ENCODE measurements around the gene TRAPPC6A.

Gene TRAPPC6A

DNA sequence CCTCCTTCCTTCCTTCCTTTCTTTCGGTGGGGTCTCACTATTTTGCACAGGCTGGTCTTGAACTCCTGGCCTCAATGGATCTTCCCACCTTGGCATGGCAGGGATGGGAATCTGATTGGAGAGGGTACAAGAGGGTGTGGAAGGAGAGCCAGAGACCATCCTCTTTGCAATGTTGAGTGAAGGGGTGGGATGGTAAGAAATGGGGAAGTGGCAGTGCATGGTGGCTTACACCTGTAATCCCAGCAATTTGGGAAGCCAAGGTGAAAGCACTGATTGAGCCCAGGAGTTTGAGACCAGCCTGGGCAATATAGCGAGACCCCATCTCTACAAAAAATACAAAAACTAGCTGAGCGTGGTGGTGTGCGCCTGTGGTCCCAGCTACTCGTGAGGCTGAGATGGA lies 6.1 kb upstream of the TRAPPC6A start:
- DNase-seq: no peak

DNA sequence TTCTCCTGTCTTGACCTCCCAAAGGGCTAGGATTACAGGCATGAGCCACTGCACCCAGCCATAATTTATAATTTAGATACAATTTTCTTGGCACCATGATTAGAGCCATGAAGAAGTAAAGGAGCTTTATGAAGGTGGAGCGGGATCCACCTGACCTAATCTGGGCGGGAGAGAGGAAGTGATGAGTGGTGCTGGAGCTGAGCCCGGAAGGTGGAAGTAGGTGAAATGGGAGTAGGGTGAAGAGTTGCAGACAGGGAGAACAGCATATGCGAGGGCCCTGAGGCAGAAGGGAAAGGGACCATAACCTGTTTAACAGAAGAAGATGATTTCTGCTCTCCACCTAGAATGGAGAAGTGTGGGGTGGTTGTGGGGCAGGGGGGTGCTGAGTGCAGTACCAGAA lies 4.7 kb upstream of the TRAPPC6A start:
- DNase-seq: no peak

DNA sequence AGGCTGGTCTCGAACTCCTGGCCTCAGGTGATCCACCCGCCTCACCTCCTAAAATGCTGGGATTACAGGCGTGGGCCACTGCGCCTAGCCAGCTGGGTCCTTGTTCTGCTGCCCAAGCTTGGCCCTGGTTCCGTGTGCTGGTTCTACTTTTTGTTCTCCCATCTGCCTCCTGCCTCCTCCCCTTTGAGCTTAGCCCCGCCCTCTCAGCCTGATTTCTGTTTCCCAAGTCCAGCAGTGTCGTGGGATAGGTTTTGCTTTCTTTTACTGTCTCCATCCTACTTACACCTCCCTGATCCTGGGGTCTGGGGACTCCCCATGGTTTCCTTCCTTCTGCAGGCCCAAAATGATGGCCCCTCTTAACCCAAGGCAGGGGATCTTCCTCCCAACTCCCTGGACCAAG lies 2.9 kb upstream of the TRAPPC6A start:
- DNase-seq: no peak

DNA sequence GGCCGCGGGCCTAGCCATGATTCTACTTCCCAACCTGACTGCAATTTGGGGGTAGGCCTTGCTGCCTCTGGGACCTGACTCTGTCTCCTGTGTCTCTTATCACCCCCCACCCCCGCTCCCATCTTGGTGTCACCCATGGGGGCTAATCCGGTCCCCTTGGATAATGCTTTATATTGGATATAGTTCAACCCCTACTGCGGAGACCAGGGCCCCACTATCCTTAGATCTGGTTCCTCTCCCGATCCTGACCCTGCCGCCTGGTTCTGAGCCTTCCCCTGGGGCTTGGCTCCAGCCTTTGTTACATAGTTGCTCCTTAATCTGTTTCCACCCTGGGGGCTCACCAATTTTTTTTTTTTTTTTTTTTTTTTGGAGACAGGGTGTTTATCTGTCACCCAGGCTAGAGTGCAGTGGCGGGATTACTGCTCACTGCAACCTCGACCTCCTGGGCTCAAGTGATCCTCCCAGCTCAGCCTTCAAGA lies 1.9 kb upstream of the TRAPPC6A start:
- no peak for DNase-seq

DNA sequence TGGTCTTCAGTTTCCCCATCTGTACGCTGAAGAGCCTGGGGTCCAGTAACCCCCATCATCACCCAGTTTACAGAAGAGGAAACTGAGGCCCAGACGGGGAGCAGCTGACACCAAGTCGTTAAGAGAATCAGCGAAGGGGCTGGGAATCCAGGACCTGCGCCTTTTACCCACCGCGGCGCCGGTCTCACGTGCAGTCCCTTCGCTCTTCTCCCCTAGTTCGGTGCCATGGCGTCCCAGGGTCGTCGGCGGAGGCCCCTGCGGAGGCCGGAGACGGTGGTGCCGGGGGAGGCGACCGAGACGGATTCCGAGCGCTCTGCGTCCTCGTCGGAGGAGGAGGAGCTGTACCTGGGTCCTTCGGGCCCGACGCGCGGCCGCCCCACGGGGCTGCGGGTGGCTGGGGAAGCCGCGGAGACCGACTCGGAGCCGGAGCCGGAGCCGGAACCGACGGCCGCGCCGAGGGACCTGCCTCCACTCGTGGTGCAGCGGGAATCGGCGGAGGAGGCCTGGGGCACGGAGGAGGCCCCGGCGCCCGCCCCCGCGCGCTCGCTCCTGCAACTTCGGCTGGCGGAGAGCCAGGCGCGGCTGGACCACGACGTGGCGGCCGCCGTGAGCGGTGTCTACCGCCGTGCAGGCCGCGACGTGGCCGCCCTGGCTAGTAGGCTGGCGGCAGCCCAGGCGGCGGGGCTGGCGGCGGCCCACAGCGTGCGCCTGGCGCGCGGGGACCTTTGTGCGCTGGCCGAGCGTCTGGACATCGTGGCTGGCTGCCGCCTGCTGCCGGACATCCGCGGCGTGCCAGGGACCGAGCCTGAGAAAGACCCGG lies 1.2 kb upstream of the TRAPPC6A start:
- no peak for DNase-seq

DNA sequence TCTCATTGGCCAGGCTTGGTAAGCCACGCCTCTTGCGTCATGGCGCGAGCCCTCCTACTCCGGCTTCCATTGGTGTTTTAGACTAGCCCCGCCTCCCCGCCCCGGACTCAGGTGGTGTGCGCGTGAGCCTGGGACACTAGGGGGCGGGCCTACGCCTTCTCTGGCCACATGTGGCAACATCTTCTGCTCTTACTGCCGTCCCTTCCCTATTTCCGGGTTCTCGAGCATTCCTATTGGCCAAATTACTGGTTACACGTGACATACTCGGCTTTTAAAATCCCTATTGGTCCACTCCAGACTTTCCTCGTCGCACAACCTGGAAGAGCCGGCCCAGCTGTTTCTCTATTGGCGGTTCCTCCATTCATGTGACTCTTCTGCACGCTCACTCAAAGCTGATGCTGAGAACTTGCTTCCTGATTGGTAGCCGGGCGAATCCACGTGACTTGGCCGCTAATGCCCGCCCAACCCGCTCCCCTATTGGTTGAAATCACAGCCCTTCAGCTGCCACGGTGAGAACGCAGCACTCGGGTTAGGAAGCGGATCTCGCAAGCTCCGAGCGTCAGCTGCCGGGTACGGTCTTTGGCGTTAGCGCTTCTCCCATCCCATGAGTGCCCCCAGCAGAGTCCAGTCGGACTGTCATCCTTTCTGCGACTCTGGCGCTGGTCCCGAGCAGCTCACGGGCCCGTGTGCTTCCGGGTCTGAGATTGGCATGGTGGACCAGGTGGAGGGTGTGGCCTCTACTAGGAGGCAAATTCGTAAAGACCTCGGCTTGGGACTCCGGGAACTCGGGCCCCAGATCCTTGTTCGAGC lies 430 bp upstream of the TRAPPC6A start, which contains the start of gene BLOC1S3:
Gene BLOC1S3, plus strand, starts transcription at position 523 of the 810 bp plus-strand sequence. CDS start 513 bp downstream, outside the sequence.
- peak; percentile 99 for DNase-seq

DNA sequence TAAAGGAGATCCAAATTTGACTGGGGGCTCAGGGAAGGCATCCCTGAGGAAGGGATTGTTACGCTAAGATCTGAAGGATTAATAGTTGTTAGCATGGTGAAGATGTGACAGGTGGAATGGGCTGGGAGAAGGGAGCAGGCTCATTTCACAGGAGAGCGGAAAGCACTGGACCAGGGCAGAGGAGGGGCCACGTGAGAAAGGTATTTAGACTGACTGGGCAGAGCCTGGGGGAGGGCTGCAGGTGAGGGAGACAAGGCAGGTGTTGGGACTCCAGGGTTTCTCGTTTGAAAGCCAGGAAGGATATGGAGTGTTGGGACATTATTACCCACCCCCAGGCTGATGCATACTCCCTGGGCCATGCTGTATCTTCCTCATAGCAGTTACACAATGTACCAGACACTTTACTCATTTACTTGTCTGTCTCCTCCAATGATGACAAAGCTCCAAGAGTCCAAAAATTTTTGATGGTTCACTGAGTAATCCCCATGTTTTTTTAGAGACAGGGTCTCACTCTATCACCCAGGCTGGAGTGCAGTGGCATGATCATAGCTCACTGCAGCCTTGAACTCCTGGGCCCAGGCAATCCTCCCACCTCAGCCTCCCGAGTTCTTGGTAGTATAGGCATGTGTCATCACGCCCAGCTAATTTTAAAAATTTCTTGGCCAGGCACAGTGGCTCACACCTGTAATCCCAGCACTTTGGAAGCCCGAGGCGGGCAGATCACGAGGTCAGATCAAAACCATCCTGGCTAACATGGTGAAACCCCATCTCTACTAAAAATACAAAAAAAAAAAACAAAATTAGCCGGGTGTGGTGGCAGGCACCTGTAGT lies 2.3 kb downstream of the TRAPPC6A start:
- no peak for DNase-seq

DNA sequence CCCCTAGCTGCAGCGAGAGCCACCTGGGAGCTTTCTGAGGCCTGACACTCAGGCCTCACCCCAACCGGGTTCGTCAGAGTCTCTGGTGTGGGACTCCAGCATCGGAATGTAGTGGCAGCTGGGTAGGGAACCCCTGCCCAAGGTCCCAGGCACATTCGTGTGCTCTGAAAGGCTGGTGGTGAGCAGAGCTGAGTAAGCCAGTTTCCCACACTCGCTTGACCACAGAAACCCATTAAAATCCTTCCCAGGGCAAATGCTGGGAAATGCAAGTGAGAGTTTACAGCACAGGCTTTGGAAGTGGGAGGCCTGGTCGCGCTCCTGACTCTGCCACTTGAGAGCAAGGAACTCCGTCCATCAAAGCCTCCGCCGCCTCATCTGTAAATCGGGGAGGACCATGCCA lies 4.2 kb downstream of the TRAPPC6A start:
- DNase-seq: no peak

DNA sequence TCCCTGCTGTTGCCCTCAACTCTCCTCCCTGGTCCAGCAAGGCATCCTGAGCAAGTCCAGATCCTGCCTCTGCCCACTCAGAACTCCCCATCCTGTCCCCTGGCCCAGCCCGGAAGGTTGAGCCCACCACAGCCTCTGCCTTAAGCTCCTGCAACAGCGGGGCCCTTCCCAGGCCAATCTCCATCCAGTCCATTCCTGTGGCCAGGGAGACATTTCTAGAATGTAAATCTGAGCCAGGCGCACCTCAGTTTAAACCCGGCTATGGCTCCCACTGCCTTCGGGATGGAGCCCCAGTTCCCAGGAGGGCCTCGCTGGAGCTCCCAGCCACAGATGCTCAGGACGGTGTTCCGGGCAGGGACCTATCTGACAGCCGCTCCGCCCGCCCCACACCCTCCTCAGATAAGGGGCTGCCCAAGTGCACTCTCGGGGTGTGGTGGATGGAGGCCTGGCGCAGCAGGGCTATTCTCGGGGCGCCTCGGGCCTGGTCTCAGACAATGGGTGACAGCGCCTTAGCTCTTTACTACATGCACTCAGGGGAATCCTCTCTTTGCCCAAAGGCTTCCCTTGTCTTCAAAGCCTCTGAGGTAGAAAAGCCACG lies 5.3 kb downstream of the TRAPPC6A start:
- DNase-seq: no peak

DNA sequence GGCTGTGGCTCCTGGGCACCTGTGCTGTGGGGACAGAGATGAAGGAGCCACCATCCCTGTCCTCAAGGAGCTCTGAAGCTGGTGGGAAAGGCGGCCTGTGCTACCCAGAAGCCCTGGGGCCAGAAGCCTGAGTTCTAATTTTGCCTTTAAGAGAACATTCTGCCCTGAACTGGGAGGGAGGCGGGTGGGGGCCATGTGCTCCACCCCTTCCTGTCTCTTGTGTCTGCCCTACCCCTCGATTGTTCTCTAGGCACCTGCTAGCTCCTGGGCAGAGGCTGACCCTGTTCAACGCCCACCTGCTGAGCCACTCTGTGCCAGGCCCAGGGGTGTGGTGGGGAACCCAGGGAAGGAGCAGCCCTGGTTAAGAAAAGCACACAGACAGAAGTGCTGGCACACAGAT lies 5.9 kb downstream of the TRAPPC6A start:
- no peak for DNase-seq

DNA sequence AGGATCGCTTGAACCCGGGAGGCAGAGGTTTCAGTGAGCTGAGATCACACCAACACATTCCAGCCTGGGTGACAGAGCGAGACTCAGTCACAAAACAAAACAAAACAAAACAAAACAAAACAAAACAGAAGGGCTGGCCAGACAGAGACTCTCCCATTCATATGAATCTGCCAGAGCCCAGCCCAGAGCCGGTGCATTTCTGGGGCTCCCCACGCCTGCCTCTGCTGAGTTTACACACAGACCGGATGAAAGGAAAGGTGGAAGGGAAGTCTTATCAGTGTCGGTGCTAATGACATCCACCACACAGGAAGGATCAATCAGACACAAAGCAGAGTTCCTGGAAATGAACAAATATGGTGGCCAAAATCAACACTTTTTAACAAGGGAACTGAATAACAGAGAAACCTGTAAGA lies 6.8 kb downstream of the TRAPPC6A start:
- DNase-seq: no peak

DNA sequence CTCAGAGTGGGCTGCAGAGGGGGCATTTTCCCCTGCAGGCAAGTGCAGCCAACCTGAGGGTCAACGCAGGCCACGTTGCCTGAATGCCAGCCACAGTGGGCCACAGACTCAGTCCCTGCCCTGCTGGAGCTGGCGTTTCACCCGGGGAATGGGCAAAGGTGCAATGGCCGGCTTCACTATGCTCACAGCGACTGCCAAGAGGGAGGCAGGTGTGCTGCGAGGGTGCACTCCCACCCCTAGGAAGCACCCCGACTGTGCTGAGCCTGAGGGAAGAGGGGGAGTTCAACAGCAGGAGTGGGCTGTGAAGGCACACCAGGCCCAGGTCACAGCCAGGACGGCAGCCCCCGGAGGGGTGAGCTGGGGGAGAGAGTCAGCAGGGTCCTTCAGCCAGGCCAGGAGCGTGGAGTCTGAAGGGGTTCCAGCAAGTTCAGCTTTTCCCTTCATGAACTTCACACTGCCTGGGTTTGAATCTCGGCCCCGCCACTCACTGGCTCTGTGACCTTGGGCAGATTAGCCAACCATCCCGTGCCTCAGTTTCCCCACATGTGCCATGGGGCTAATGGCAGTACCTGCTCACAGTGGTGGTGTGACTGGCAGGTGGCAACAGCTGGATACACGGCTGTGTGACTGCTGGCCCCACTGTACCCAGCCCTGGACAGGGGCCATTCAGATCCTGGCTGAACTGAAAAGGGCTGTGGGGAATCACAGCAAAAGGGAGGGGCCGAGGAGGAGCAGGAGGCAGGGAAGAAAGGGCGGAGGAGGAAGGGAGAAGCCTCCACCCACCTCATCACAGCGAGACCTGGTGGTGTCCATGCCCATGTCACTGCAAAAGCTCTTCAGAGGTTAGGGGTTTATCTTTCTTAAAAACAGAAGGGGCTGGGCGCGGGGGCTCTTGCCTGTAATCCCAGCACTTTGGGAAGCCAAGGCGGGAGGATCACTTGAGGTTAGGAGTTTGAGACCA lies 7.6 kb downstream of the TRAPPC6A start:
- DNase-seq: no peak

DNA sequence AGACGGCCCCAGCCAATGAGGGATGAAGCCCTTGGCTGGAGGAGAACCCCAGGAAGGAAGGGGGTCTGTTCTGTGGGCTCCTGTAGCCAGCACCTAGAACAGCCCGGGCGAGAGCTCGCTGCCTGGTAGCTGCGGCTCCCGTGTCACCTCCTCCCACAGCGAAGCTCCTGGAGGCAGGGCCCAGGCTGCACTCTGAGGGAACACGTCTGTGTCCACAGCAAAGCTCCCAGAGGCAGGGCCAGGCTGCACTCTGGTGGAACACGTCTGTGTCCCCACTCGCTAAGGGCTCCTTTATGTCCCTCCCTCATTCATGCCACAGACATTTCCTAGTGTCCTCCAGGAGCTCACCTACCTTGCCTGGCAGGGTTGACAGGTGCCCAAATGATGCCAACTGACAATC lies 8.4 kb downstream of the TRAPPC6A start:
- DNase-seq: no peak

DNA sequence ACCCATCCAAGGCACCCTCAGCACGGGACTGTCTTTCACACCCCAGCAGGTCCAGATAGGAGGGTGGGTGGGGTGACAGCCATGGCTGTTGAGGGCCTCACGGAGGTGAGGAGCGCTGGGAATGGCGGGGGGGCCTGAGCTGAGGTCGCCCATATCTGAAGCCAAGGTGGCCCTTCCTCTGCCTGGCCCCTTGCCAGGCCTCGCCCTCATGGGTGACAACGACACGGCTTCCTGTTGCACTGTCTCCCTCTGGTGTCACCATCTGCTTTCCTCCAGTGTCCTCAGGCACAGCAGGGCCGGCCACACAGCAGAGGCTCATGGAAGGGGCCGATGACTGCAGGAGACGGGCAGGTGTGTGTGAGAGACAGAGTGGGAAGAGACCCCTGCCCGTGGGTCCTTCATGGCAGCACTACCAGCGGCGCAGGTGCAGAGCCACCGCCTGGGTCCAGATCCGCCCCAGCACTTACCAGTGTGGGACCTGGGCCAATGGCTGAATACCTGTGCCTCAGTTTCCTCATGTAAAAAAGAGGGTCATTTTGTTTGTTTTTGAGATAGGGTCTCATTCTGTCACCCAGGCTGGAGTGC lies 9.2 kb downstream of the TRAPPC6A start:
- no peak for DNase-seq

DNA sequence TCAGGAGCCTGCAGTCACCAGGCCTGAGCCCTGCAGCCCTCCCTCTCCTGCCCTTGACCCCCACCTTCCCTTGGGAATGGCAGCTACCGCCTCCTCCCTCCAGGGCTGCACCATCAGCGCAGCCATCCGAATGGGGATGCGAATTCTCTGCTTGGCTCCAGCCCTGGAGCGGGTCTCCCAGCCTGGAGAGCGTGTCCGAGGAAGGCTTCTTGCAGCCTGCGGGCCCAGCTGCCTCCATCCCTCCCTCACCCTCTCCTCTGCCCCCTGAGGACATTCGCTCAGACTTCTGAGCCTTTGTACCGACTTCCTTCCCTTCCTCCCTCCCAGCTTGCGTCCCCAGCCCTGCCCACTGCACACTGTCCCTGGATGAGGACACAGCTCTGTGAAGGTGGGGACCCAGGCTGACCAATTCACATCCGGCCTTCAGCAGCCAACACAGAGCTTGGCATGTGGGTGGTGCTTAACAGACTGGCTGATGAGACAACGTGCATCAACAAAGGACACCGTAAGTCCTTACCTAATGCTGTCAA lies 11.2 kb downstream of the TRAPPC6A start:
- no peak for DNase-seq

DNA sequence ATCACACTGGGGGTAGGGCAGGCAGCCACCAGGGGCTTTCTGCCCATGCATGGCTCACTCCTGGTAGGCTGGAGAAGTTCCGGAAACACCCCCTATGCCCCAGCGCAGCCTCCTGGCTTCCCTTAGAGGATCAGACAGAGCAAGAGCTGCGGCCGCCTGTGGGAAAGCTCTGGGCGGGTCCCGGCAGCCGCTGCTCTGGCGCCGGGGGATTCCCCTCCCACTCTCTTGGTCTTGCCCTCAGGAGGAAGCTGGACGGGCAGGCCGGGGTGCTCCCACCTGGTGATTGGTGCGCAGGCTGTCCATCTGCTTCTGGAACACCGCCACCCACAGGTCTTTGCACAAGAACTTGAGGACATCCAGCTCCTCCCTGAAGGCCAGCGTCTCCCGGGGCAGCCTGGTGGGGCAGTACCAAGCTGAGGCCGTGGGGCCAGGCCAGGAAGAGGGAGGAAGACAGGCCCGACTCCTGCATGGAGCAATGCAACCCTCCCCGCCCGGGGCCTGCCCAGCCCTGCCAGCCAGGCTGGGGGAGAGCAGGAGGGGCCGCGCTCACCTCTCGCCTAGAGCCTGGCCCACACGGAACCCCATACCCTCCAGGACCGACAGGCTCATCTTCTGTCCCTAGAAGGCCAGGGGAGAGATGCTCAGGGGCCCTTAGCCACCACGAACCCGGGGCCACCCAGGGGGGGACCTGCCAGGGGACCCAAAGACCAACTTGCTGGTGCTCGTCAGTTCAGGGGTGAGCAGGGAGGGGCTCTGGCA lies 13.3 kb downstream of the TRAPPC6A start:
- DNase-seq: peak; percentile 18

DNA sequence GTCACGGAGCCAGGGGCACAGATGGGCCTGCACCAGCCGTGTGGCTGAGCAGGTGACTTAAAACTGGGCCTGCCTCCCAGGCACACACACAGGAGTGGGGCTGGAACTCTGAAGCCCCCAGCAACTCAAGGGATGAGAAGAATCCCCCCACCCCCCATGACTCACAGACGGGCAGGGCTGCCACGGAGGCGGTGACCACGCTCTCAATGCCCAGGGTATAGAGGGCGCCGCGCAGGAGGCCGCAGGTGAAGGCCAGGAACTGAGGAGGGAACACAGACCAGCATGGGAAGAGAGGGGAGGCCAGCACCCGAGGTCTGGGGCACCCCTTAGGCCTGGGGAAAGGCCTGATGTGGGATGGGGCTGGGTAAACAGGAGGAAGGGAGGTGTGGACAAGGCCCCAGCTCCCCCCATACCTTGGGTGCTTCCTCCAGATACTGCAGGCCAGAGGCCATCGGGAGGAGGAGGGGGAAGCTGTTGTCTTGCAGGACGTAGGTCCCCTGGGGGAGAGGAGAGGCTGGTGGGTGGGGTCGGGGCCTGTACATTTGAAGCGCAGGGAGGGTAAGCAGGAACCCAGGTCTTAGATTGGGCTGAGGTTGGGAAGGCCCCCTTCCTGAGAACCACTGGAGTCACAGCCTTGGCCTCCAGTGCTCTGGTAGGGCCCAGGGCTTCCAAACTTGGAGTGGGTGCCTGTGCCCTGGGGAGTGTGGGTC lies 14.1 kb downstream of the TRAPPC6A start:
- no peak for DNase-seq

DNA sequence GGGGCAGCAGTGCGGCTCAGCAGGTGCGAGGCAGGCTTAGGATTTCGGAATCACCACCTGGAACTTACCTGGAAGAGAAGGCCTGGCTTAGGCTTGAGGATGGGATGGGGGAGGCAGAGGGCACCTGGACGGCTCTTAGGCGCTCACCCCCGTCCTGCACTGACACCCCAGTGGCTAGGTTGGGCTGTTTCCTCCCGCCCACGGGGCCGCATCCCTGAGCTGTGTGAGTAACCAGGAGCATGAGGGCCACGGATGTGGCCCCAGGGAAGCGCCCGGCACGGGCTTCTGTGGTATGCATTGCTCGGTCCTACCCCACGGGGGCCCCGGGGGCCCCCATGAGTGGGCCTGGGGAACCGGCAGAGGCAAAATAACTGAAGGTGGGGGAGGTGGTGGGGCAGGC lies 14.9 kb downstream of the TRAPPC6A start:
- no peak for DNase-seq

DNA sequence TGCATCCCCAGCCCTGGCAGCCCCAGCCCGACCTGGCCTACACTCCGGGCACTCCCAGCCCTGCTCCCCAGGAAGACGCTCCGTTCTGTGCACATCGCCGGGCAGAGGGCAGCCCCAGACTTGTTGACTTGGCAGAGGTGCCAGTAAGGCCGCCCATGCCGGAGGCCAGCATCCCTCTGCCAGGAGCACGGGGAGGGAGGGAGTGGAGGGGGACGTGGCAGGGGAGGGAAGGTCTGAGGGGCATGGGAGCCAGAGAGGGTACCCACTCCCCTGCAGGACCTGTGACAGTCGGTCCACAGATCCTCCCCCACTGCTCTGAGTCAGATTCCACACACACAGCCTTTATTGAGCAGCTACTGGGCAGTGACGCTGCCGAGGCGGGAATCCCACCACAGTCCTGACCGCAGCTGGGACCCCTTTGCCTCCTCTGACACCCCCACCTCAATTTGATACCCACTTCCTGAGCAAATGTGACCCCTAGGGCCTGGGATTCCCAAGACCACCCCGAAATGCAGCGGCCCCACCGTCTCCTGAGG lies 15.4 kb downstream of the TRAPPC6A start:
- DNase-seq: no peak
